CD4-positive, alpha-beta T cell treated with Interleukin-17A for 4 hours (primary cell): ENCODE measurements around the gene TGIF2.
"Not testable (repeated sequence)": the region's sequence is repeated elsewhere in the genome, so short reads cannot be mapped to it uniquely, and the experiment has no call there.

Source experiments
- DNase-seq: peaks from one replicate; pipeline ENCODE4 v3.0.0-alpha.2; 2020; ENCODE audit warnings: mixed read lengths

The TGIF2 gene

GRCh38 chr20:36620917-36621316, 47.5 kb downstream of the TGIF2 start:
- no peak for DNase-seq

- DNase-seq = no peak
Measured at GRCh38 chr20:36623444-36623843, 50.0 kb downstream of the TGIF2 start.

GRCh38 chr20:36624068-36624943, 50.9 kb downstream of the TGIF2 start:
- DNase-seq = no peak

GRCh38 chr20:36624944-36625324, 51.5 kb downstream of the TGIF2 start:
- DNase-seq = no peak

- DNase-seq = no peak
Measured at GRCh38 chr20:36628076-36628475, 54.7 kb downstream of the TGIF2 start.

- DNase-seq = peak; percentile 70
Measured at GRCh38 chr20:36629719-36630681, 56.6 kb downstream of the TGIF2 start.

GRCh38 chr20:36631646-36632045, 58.2 kb downstream of the TGIF2 start:
- DNase-seq = no peak

GRCh38 chr20:36632147-36632486, 58.7 kb downstream of the TGIF2 start:
- no peak for DNase-seq

GRCh38 chr20:36632487-36633284, 59.3 kb downstream of the TGIF2 start:
- no peak for DNase-seq

- DNase-seq = no peak
Measured at GRCh38 chr20:36633285-36633772, 59.9 kb downstream of the TGIF2 start.

- no peak for DNase-seq
Measured at GRCh38 chr20:36634342-36634741, 60.9 kb downstream of the TGIF2 start.

GRCh38 chr20:36638876-36639400, 65.5 kb downstream of the TGIF2 start:
- not testable (repeated sequence) for DNase-seq

GRCh38 chr20:36641506-36641843, 68.1 kb downstream of the TGIF2 start:
- DNase-seq = no peak

GRCh38 chr20:36642136-36642535, 68.7 kb downstream of the TGIF2 start:
- no peak for DNase-seq
